ENCODE results near the gene PHRF1. TPM values are rescaled to one million over a fixed set of nuclear protein-coding genes. Genes with fewer than 3 reads are reported as not detected.

PHRF1 gene
- total and polyA plus RNA-seq, 5 donors from 2014 or later, result 3.8 to 43.8 (median 5.5) TPM

- no peaks in the 10 kb centered on the region for H3K27me3 Mint-ChIP-seq
- no peak overlapping the region for H3K4me3 Mint-ChIP-seq
- Histone ChIP-seq H3K27ac (ENCODE audit: insufficient read depth, low read length, poor library complexity, severe bottlenecking) (no peak overlapping the region), H3K4me1 (ENCODE audit: control insufficient read depth, insufficient read depth, low read length, poor library complexity, severe bottlenecking) (no peaks in the 10 kb centered on the region), H3K9me3 (ENCODE audit: control insufficient read depth in 2 of 2, low read length in 2 of 2) (no peaks in the 10 kb centered on the region), H3K27me3 (ENCODE audit: control insufficient read depth, insufficient read depth, low read length) (no peaks in the 10 kb centered on the region), H3K36me3 (ENCODE audit: control insufficient read depth, insufficient read depth, low read length) (peaks cover 19% of the 10 kb centered on the region), H3K4me3 (ENCODE audit: low read depth, low read length) (no peak overlapping the region)
- no peak overlapping the region for H3K27ac Mint-ChIP-seq
- peaks cover 12% of the 10 kb centered on the region for H3K36me3 Mint-ChIP-seq
- no peaks in the 10 kb centered on the region for H3K9me3 Mint-ChIP-seq
- ATAC-seq (ENCODE audit: low read depth in 2 of 2), result no peak
- DNase-seq, result no peak
- no peaks in the 10 kb centered on the region for H3K4me1 Mint-ChIP-seq
These were observed 80.6 kb downstream of the PHRF1 start for GRCh38 chr11:656866-657265.

GRCh38 chr11:657691-658126, 81.4 kb downstream of the PHRF1 start:
- DNase-seq (no peak), ATAC-seq (ENCODE audit: low read depth in 2 of 2) (no peak)
- Mint-ChIP-seq H3K27ac (no peak overlapping the region), H3K27me3 (no peaks in the 10 kb centered on the region), H3K4me1 (peaks cover 0 to 2% (median 0%) of the 10 kb centered on the region in 4 donors), H3K4me3 (no peak overlapping the region), H3K36me3 (peaks cover 6% of the 10 kb centered on the region), H3K9me3 (no peaks in the 10 kb centered on the region)
- Histone ChIP-seq H3K27me3 (ENCODE audit: control insufficient read depth, insufficient read depth, low read length) (no peaks in the 10 kb centered on the region), H3K4me3 (ENCODE audit: low read depth, low read length) (no peak overlapping the region), H3K9me3 (ENCODE audit: control insufficient read depth in 2 of 2, low read length in 2 of 2) (no peaks in the 10 kb centered on the region), H3K4me1 (ENCODE audit: control insufficient read depth, insufficient read depth, low read length, poor library complexity, severe bottlenecking) (no peaks in the 10 kb centered on the region), H3K27ac (ENCODE audit: insufficient read depth, low read length, poor library complexity, severe bottlenecking) (no peak overlapping the region), H3K36me3 (ENCODE audit: control insufficient read depth, insufficient read depth, low read length) (peaks cover 18% of the 10 kb centered on the region)

DNA sequence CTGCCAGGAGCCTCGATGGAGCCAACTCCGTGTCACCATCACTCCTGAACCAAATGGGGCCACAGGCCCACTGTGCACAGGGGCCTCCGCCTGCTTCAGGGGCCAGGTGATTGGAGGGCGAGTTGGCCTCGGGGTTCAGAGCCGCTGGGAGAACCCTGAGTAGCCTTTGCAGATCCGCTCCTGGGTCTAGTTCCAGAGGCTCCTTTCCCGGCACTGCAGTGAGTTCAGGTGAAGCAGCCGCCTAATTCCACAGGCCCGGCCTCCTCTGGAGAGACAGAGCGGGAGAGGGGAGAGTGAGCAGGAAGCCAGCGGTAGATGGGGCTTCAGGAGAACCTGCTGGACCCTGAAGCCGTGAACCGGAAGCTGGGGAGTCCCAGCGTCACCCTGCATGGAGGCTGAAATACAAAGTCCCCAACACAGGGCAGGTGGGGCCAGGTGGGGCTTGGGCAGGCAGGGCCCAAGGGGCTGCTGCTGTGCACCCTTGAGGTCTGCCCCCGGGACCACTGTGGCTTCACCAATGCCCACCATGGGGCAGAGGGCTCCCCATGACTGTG, 83.3 kb downstream of the PHRF1 start:
- H3K27me3 ChIP-seq (ENCODE audit: control insufficient read depth, insufficient read depth, low read length), result no peaks in the 10 kb centered on the region
- H3K9me3 ChIP-seq (ENCODE audit: control insufficient read depth in 2 of 2, low read length in 2 of 2), result no peaks in the 10 kb centered on the region
- no peak overlapping the region for H3K27ac ChIP-seq (ENCODE audit: insufficient read depth, low read length, poor library complexity, severe bottlenecking)
- Mint-ChIP-seq H3K4me3 (no peak overlapping the region), H3K27me3 (no peaks in the 10 kb centered on the region), H3K36me3 (peaks cover 3% of the 10 kb centered on the region), H3K4me1 (peaks cover 0 to 4% (median 0%) of the 10 kb centered on the region in 4 donors), H3K27ac (no peak overlapping the region), H3K9me3 (no peaks in the 10 kb centered on the region)
- peaks cover 19% of the 10 kb centered on the region for H3K36me3 ChIP-seq (ENCODE audit: control insufficient read depth, insufficient read depth, low read length)
- H3K4me1 ChIP-seq (ENCODE audit: control insufficient read depth, insufficient read depth, low read length, poor library complexity, severe bottlenecking), result no peaks in the 10 kb centered on the region
- H3K4me3 ChIP-seq (ENCODE audit: low read depth, low read length), result no peak overlapping the region
- ATAC-seq (ENCODE audit: low read depth in 2 of 2) (no peak), DNase-seq (no peak)

DNA sequence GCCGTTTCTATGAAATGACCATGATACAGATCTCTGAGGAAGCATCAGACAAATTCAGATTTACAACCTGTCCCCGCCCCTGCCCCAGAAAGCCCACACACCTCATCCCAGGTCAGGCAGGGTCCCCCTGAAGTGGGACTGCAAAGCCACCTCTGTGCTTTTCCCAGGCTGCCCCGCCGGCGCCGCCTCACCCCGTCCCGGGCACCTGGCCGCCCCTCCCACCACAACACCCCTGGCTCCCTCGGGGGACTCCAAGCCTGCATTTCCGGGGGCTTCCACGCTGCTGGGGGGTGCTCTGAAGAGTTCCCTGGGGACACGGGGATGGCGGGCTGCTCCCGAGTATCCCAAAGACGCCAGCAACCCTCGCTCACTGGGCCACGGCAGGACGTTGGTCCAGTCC, 84.0 kb downstream of the PHRF1 start:
- Histone ChIP-seq H3K36me3 (ENCODE audit: control insufficient read depth, insufficient read depth, low read length) (peaks cover 19% of the 10 kb centered on the region), H3K4me3 (ENCODE audit: low read depth, low read length) (no peak overlapping the region), H3K27me3 (ENCODE audit: control insufficient read depth, insufficient read depth, low read length) (no peaks in the 10 kb centered on the region), H3K9me3 (ENCODE audit: control insufficient read depth in 2 of 2, low read length in 2 of 2) (no peaks in the 10 kb centered on the region), H3K27ac (ENCODE audit: insufficient read depth, low read length, poor library complexity, severe bottlenecking) (no peak overlapping the region), H3K4me1 (ENCODE audit: control insufficient read depth, insufficient read depth, low read length, poor library complexity, severe bottlenecking) (no peaks in the 10 kb centered on the region)
- no peak overlapping the region for H3K27ac Mint-ChIP-seq
- no peaks in the 10 kb centered on the region for H3K9me3 Mint-ChIP-seq
- ATAC-seq (ENCODE audit: low read depth in 2 of 2), result no peak
- H3K4me1 Mint-ChIP-seq, result peaks cover 0 to 4% (median 0%) of the 10 kb centered on the region in 4 donors
- H3K4me3 Mint-ChIP-seq, result no peak overlapping the region
- no peak for DNase-seq
- H3K27me3 Mint-ChIP-seq, result no peaks in the 10 kb centered on the region
- H3K36me3 Mint-ChIP-seq, result peaks cover 4% of the 10 kb centered on the region

DNA sequence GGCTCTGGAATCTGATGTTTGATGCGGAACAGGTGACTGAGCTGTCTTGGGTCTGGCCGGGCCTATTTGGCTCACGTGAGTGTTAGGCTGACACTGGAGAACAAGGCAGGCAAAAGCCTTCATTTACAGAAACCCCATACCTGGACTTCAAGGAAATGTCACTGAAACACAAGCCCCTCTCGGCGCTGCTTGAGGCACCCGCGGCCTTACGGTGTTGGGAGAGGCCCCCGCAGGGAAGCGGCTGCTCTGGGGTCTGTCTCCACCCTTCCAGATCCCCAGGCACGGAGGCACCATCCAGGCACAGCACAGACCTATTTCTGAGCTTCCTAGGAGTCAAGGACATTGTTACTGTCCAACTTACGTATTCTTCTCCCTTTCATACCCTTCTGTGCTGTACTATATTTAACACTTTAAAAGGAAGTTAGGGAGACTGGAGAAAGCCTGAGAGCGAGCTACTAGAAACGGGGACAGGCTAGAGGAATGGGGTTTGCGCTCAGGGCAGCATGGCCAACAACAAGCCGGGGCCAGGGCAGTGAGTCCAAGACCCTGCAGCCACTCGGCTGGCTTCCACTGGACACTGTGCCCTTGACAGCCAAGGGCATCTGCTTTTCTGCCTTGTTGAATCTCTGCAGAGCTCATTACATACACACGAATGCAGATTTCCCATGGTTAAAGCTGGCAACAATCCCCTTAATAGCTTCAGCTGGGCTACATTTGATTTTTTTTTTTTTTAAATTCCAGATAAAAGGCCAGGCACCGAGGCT, 84.6 kb downstream of the PHRF1 start:
- Mint-ChIP-seq H3K36me3 (peaks cover 9% of the 10 kb centered on the region), H3K27ac (no peak overlapping the region), H3K4me1 (peaks cover 0 to 4% (median 0%) of the 10 kb centered on the region in 4 donors), H3K27me3 (no peaks in the 10 kb centered on the region), H3K9me3 (no peaks in the 10 kb centered on the region), H3K4me3 (no peak overlapping the region)
- DNase-seq, result no peak
- Histone ChIP-seq H3K4me1 (ENCODE audit: control insufficient read depth, insufficient read depth, low read length, poor library complexity, severe bottlenecking) (no peaks in the 10 kb centered on the region), H3K27ac (ENCODE audit: insufficient read depth, low read length, poor library complexity, severe bottlenecking) (no peak overlapping the region), H3K36me3 (ENCODE audit: control insufficient read depth, insufficient read depth, low read length) (peaks cover 23% of the 10 kb centered on the region), H3K4me3 (ENCODE audit: low read depth, low read length) (no peak overlapping the region), H3K27me3 (ENCODE audit: control insufficient read depth, insufficient read depth, low read length) (no peaks in the 10 kb centered on the region), H3K9me3 (ENCODE audit: control insufficient read depth in 2 of 2, low read length in 2 of 2) (no peaks in the 10 kb centered on the region)
- no peak for ATAC-seq (ENCODE audit: low read depth in 2 of 2)

Other genes with a start within 250 kb of the PHRF1 start
- 0.99 TPM for gene B4GALNT4, start 207.0 kb upstream of the PHRF1 start, total RNA-seq
- not detected for gene B4GALNT4, start 207.0 kb upstream of the PHRF1 start, polyA plus RNA-seq
- 0.30 TPM for gene PKP3, start 182.3 kb upstream of the PHRF1 start, total RNA-seq
- under 1 TPM in 3 of 4 donors, not detected in 1; 0.09 to 0.75 (median 0.27) TPM for gene PKP3, start 182.3 kb upstream of the PHRF1 start, polyA plus RNA-seq
- 387 TPM for gene SIGIRR, start 161.5 kb upstream of the PHRF1 start, total RNA-seq
- 100 to 1,000 TPM; 213 to 274 (median 220) TPM for gene SIGIRR, start 161.5 kb upstream of the PHRF1 start, polyA plus RNA-seq
- 153 TPM for gene ANO9, start 134.5 kb upstream of the PHRF1 start, total RNA-seq
- gene ANO9, start 134.5 kb upstream of the PHRF1 start, polyA plus RNA-seq, result 10 to 100 TPM in 3 of 4 donors, 1 to 10 TPM in 1; 8.9 to 16.4 (median 12.3) TPM
- 19.3 TPM for gene PTDSS2, start 126.2 kb upstream of the PHRF1 start, total RNA-seq
- gene PTDSS2, start 126.2 kb upstream of the PHRF1 start, polyA plus RNA-seq, result 1 to 10 TPM; 6.1 to 8.3 (median 6.8) TPM
- gene RNH1, start 69.2 kb upstream of the PHRF1 start, total RNA-seq, result 112 TPM
- gene RNH1, start 69.2 kb upstream of the PHRF1 start, polyA plus RNA-seq, result 100 to 1,000 TPM; 126 to 155 (median 133) TPM
- 35.0 TPM for gene HRAS, start 40.9 kb upstream of the PHRF1 start, total RNA-seq
- gene HRAS, start 40.9 kb upstream of the PHRF1 start, polyA plus RNA-seq, result 10 to 100 TPM; 15.9 to 35.2 (median 21.1) TPM
- 5.8 TPM for gene LRRC56, start 38.9 kb upstream of the PHRF1 start, total RNA-seq
- 1 to 10 TPM in 2 of 4 donors, under 1 TPM in 2; 0.89 to 3.1 (median 1.8) TPM for gene LRRC56, start 38.9 kb upstream of the PHRF1 start, polyA plus RNA-seq
- 5.1 TPM for gene LMNTD2, start 15.7 kb upstream of the PHRF1 start, total RNA-seq
- 1 to 10 TPM in 2 of 4 donors, under 1 TPM in 2; 0.79 to 1.4 (median 1.0) TPM for gene LMNTD2, start 15.7 kb upstream of the PHRF1 start, polyA plus RNA-seq
- 27.2 TPM for gene RASSF7, start 15.5 kb upstream of the PHRF1 start, total RNA-seq
- gene RASSF7, start 15.5 kb upstream of the PHRF1 start, polyA plus RNA-seq, result 10 to 100 TPM; 23.9 to 34.2 (median 31.8) TPM
- 120 TPM for gene IRF7, start 39.5 kb downstream of the PHRF1 start, total RNA-seq
- gene IRF7, start 39.5 kb downstream of the PHRF1 start, polyA plus RNA-seq, result 10 to 100 TPM; 27.2 to 38.9 (median 28.6) TPM
- not detected for gene CDHR5, start 48.5 kb downstream of the PHRF1 start, total RNA-seq
- gene CDHR5, start 48.5 kb downstream of the PHRF1 start, polyA plus RNA-seq, result not detected
- not detected for gene SCT, start 50.7 kb downstream of the PHRF1 start, total RNA-seq
- not detected for gene SCT, start 50.7 kb downstream of the PHRF1 start, polyA plus RNA-seq
- gene DRD4, start 60.8 kb downstream of the PHRF1 start, total RNA-seq, result not detected
- gene DRD4, start 60.8 kb downstream of the PHRF1 start, polyA plus RNA-seq, result not detected
- gene DEAF1, start 118.8 kb downstream of the PHRF1 start, total RNA-seq, result 84.1 TPM
- gene DEAF1, start 118.8 kb downstream of the PHRF1 start, polyA plus RNA-seq, result 10 to 100 TPM; 33.5 to 46.5 (median 37.4) TPM
- 26.3 TPM for gene TMEM80, start 119.3 kb downstream of the PHRF1 start, total RNA-seq
- 10 to 100 TPM; 24.5 to 35.0 (median 27.0) TPM for gene TMEM80, start 119.3 kb downstream of the PHRF1 start, polyA plus RNA-seq
- gene EPS8L2, start 129.8 kb downstream of the PHRF1 start, total RNA-seq, result 11.2 TPM
- gene EPS8L2, start 129.8 kb downstream of the PHRF1 start, polyA plus RNA-seq, result 10 to 100 TPM; 17.4 to 19.4 (median 18.3) TPM
- 68.3 TPM for gene TALDO1, start 171.0 kb downstream of the PHRF1 start, total RNA-seq
- 100 to 1,000 TPM; 227 to 274 (median 240) TPM for gene TALDO1, start 171.0 kb downstream of the PHRF1 start, polyA plus RNA-seq
- 42.1 TPM for gene GATD1, start 201.0 kb downstream of the PHRF1 start, total RNA-seq
- 1 to 10 TPM; 3.6 to 5.5 (median 4.8) TPM for gene GATD1, start 201.0 kb downstream of the PHRF1 start, polyA plus RNA-seq
- not detected for gene CEND1, start 213.6 kb downstream of the PHRF1 start, total RNA-seq
- under 1 TPM in 3 of 4 donors, not detected in 1; 0.47 to 0.67 (median 0.49) TPM for gene CEND1, start 213.6 kb downstream of the PHRF1 start, polyA plus RNA-seq
- 20.3 TPM for gene SLC25A22, start 221.8 kb downstream of the PHRF1 start, total RNA-seq
- 1 to 10 TPM; 5.3 to 6.6 (median 6.4) TPM for gene SLC25A22, start 221.8 kb downstream of the PHRF1 start, polyA plus RNA-seq
- gene PIDD1, start 228.8 kb downstream of the PHRF1 start, total RNA-seq, result 31.7 TPM
- gene PIDD1, start 228.8 kb downstream of the PHRF1 start, polyA plus RNA-seq, result 1 to 10 TPM; 1.8 to 6.7 (median 4.3) TPM
- 2,852 TPM for gene RPLP2, start 233.5 kb downstream of the PHRF1 start, total RNA-seq
- gene RPLP2, start 233.5 kb downstream of the PHRF1 start, polyA plus RNA-seq, result 1,000 to 10,000 TPM; 2,313 to 3,705 (median 3,130) TPM
- 195 TPM for gene PNPLA2, start 242.4 kb downstream of the PHRF1 start, total RNA-seq
- gene PNPLA2, start 242.4 kb downstream of the PHRF1 start, polyA plus RNA-seq, result 10 to 100 TPM; 23.9 to 28.0 (median 24.6) TPM

Measured in CD4-positive, CD25-positive, alpha-beta regulatory T cell (primary cell).